Panc1 (cell line): ENCODE measurements around the gene SLC25A5.

Source experiments
- CTCF ChIP-seq: fragments of 450-650 bp; IDR thresholded peaks from 2 replicates; pipeline ENCODE4 v1.5.1; 2017; ENCODE audit warnings: mild to moderate bottlenecking
- POLR2AphosphoS5 ChIP-seq: IDR thresholded peaks from 2 replicates; pipeline ENCODE4 v1.6.1; 2012; ENCODE audit warnings: mild to moderate bottlenecking, low read depth, low read length, moderate library complexity
- SIN3A ChIP-seq: IDR thresholded peaks from 2 replicates; pipeline ENCODE4 v1.6.1; 2012; ENCODE audit warnings: low read depth, mild to moderate bottlenecking, low read length, moderate library complexity, borderline replicate concordance; ENCODE audit not compliant: insufficient read depth
- TCF7L2 ChIP-seq: IDR thresholded peaks from 2 replicates; pipeline ENCODE4 v1.6.1; 2011; ENCODE audit warnings: mild to moderate bottlenecking, low read depth, low read length, inconsistent platforms
- TF ChIP-seq, protein P1 (sequence below), 2 experiments: IDR thresholded peaks; 2 replicates each; pipeline ENCODE4 v1.6.1; 2011 to 2012; ENCODE audit warnings: low read depth in 2 of 2, control low read depth in 1 of 2, low read length in 1 of 2, mild to moderate bottlenecking in 1 of 2, moderate library complexity in 1 of 2; ENCODE audit not compliant: insufficient read depth in 1 of 2

- TF ChIP-seq, protein P1, sequence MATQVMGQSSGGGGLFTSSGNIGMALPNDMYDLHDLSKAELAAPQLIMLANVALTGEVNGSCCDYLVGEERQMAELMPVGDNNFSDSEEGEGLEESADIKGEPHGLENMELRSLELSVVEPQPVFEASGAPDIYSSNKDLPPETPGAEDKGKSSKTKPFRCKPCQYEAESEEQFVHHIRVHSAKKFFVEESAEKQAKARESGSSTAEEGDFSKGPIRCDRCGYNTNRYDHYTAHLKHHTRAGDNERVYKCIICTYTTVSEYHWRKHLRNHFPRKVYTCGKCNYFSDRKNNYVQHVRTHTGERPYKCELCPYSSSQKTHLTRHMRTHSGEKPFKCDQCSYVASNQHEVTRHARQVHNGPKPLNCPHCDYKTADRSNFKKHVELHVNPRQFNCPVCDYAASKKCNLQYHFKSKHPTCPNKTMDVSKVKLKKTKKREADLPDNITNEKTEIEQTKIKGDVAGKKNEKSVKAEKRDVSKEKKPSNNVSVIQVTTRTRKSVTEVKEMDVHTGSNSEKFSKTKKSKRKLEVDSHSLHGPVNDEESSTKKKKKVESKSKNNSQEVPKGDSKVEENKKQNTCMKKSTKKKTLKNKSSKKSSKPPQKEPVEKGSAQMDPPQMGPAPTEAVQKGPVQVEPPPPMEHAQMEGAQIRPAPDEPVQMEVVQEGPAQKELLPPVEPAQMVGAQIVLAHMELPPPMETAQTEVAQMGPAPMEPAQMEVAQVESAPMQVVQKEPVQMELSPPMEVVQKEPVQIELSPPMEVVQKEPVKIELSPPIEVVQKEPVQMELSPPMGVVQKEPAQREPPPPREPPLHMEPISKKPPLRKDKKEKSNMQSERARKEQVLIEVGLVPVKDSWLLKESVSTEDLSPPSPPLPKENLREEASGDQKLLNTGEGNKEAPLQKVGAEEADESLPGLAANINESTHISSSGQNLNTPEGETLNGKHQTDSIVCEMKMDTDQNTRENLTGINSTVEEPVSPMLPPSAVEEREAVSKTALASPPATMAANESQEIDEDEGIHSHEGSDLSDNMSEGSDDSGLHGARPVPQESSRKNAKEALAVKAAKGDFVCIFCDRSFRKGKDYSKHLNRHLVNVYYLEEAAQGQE (IDR thresholded peaks at IDR 0.05; ENCODE audit: insufficient read depth in 1 of 2, low read depth in 2 of 2, low read length in 1 of 2) = 0 out of 4 replicates have a peak, but pooled peaks of 1 of the 2 experiments have one; percentile 28
- TF ChIP-seq CTCF (peak; percentile 92), POLR2AphosphoS5 (no peak), TCF7L2 (no peak), SIN3A (no peak)
Observed at GRCh38 chrX:119512146-119512800, 44.0 kb downstream of the SLC25A5 start.
